Measurements from ENCODE around the gene CELSR2.

GRCh38 chr1:109270623-109271317 is 21.4 kb downstream of the CELSR2 start:
- TF ChIP-seq CTCF (IDR thresholded peaks at IDR 0.05) = no peak
- no peak for TF ChIP-seq POLR2A (IDR thresholded peaks at IDR 0.05)
